HepG2 (cell line): Measurements from ENCODE around the gene TM9SF2. TPM values are rescaled to one million over a fixed set of nuclear protein-coding genes. Genes with fewer than 3 reads are reported as not detected.

Source experiments
- DZIP1 ChIP-seq: sonication (generic); formaldehyde crosslinking; IDR thresholded peaks from 2 replicates; pipeline ENCODE4 v1.5.0; 2020; ENCODE audit warnings: mild to moderate bottlenecking, missing genetic modification reagents
- GABPB1 ChIP-seq: IDR thresholded peaks from 2 replicates; pipeline ENCODE4 v1.6.1; 2016; ENCODE audit warnings: mild to moderate bottlenecking, missing genetic modification reagents, moderate library complexity, missing compliant biosample characterization
- KDM5A ChIP-seq: fragments of 200-600 bp; sonication (generic); IDR thresholded peaks from 2 replicates; pipeline ENCODE4 v1.7.0; 2018; ENCODE audit warnings: antibody characterized with exemption, mild to moderate bottlenecking, low read length, borderline replicate concordance
- KDM5B ChIP-seq: sonication (generic); formaldehyde crosslinking; IDR thresholded peaks from 2 replicates; pipeline ENCODE4 v1.4.0; 2020; ENCODE audit warnings: missing genetic modification reagents, mild to moderate bottlenecking, borderline replicate concordance
- KLF9 ChIP-seq: IDR thresholded peaks from 2 replicates; pipeline ENCODE4 v1.6.1; 2016; ENCODE audit warnings: low read depth
- MTF1 ChIP-seq: sonication (generic); formaldehyde crosslinking; IDR thresholded peaks from 2 replicates; pipeline ENCODE4 v1.5.0; 2020; ENCODE audit warnings: missing genetic modification reagents
- MXD4 ChIP-seq: IDR thresholded peaks from 2 replicates; pipeline ENCODE4 v1.6.1; 2016; ENCODE audit warnings: mild to moderate bottlenecking, missing biosample characterization, missing genetic modification reagents
- MYNN ChIP-seq: sonication (generic); formaldehyde crosslinking; IDR thresholded peaks from 2 replicates; pipeline ENCODE4 v1.4.0; 2020; ENCODE audit warnings: mild to moderate bottlenecking, low read depth, missing genetic modification reagents
- NFATC3 ChIP-seq: sonication (generic); formaldehyde crosslinking; IDR thresholded peaks from 2 replicates; pipeline ENCODE4 v1.5.1; 2020; ENCODE audit warnings: mild to moderate bottlenecking, missing genetic modification reagents
- PCBP1 ChIP-seq: fragments of 200-400 bp; formaldehyde crosslinking; IDR thresholded peaks from 2 replicates; pipeline ENCODE4 v1.6.1; 2017; ENCODE audit warnings: mild to moderate bottlenecking, low read depth, low read length, borderline replicate concordance
- PHF20 ChIP-seq: sonication (generic); formaldehyde crosslinking; IDR thresholded peaks from 2 replicates; pipeline ENCODE4 v1.5.0; 2020; ENCODE audit warnings: mild to moderate bottlenecking, missing genetic modification reagents
- RFX5 ChIP-seq: IDR thresholded peaks from 2 replicates; pipeline ENCODE4 v1.6.1; 2011; ENCODE audit warnings: low read depth, low read length, improper control_type of control experiment
- SP4 ChIP-seq: sonication (generic); formaldehyde crosslinking; IDR thresholded peaks from 2 replicates; pipeline ENCODE4 v1.8.1; 2023; ENCODE audit warnings: mild to moderate bottlenecking, missing genetic modification reagents
- TMF1 ChIP-seq: sonication (generic); formaldehyde crosslinking; IDR thresholded peaks from 2 replicates; pipeline ENCODE4 v1.8.1; 2022; ENCODE audit warnings: low read depth, missing genetic modification reagents
- ZMYM4 ChIP-seq: sonication (generic); formaldehyde crosslinking; IDR thresholded peaks from 2 replicates; pipeline ENCODE4 v1.8.1; 2023; ENCODE audit warnings: mild to moderate bottlenecking, missing genetic modification reagents
- ZNF234 ChIP-seq: sonication (generic); formaldehyde crosslinking; conservative IDR thresholded peaks from 2 replicates; pipeline ENCODE4 v1.5.1; 2020; ENCODE audit warnings: mild to moderate bottlenecking, missing genetic modification reagents
- ZNF326 ChIP-seq: sonication (generic); formaldehyde crosslinking; IDR thresholded peaks from 2 replicates; pipeline ENCODE4 v1.4.0; 2020; ENCODE audit warnings: missing genetic modification reagents, borderline replicate concordance
- ZNF414 ChIP-seq: sonication (generic); formaldehyde crosslinking; IDR thresholded peaks from 2 replicates; pipeline ENCODE4 v1.5.0; 2020; ENCODE audit warnings: missing genetic modification reagents
- ZNF501 ChIP-seq: sonication (generic); formaldehyde crosslinking; IDR thresholded peaks from 2 replicates; pipeline ENCODE4 v1.5.1; 2020; ENCODE audit warnings: mild to moderate bottlenecking, moderate library complexity, missing genetic modification reagents
- ZNF609 ChIP-seq: sonication (generic); formaldehyde crosslinking; IDR thresholded peaks from 2 replicates; pipeline ENCODE4 v1.4.0; 2020; ENCODE audit warnings: mild to moderate bottlenecking, missing genetic modification reagents, borderline replicate concordance
- ZNF772 ChIP-seq: sonication (generic); formaldehyde crosslinking; IDR thresholded peaks from 2 replicates; pipeline ENCODE4 v1.5.0; 2020; ENCODE audit warnings: mild to moderate bottlenecking, missing genetic modification reagents
- polyA plus RNA-seq, 8 experiments: library from polyadenylated mRNA; depleted of rRNA in 3 of 8; stranded (reverse) in 7 of 8; unstranded in 1 of 8; fragments of >200 nt; fragmentation: Illumina TruSeq in 4 of 8; extraction: Trizol in 4 of 8; gene quantifications; 2 replicates each; pipeline versions ENCODE4 v1.2.1 to v1.2.3, GENCODE V29; 2011 to 2016; ENCODE audit warnings: low read depth in 4 of 8, missing spikeins in 1 of 8, mixed read lengths in 1 of 8; ENCODE audit not compliant: insufficient read depth in 1 of 8
- total RNA-seq, 5 experiments: library from RNA; depleted of rRNA; stranded (reverse); fragments of >200 nt; fragmentation: Illumina TruSeq; extraction: Trizol; gene quantifications; 2 replicates each; pipeline ENCODE4 v1.2.3, GENCODE V29; 2016; ENCODE audit warnings: low read depth in 1 of 5

TM9SF2 gene
- total and polyA plus RNA-seq, 2 of the 13 experiments (the other 11 are each of a cell fraction or from before 2014, with no cell fraction given) = 94.1 to 123 TPM

GRCh38 chr13:99498171-99499161, 2.8 kb upstream of the TM9SF2 start (continued):
- TF ChIP-seq ZNF234 = 0 out of 2 replicates have a peak, but pooled peaks have one; percentile 55
- TF ChIP-seq PHF20 (CRISPR knock-in tag) = peak; percentile 77
- TF ChIP-seq RFX5 = peak; percentile 53; the same call in 1 of the 2 replicates
- TF ChIP-seq PCBP1 = no peak
- TF ChIP-seq SP4 (CRISPR knock-in tag) = peak; percentile 88
- TF ChIP-seq ZNF326 (CRISPR knock-in tag) = no peak
- no peak for TF ChIP-seq MTF1
- no peak; the same call in 1 of the 2 replicates for TF ChIP-seq ZNF772 (CRISPR knock-in tag)
- TF ChIP-seq ZNF414 = no peak
- peak; percentile 60; the same call in 1 of the 2 replicates for TF ChIP-seq KLF9 (CRISPR knock-in tag)
- no peak for TF ChIP-seq KDM5B (CRISPR knock-in tag)
- no peak for TF ChIP-seq NFATC3
- peak; percentile 97 for TF ChIP-seq GABPB1 (CRISPR knock-in tag)
- no peak for TF ChIP-seq MYNN (CRISPR knock-in tag)
- TF ChIP-seq KDM5A = peak; percentile 11; the same call in 1 of the 2 replicates
- no peak for TF ChIP-seq DZIP1 (CRISPR knock-in tag)
- peak; percentile 89 for TF ChIP-seq ZNF501 (CRISPR knock-in tag)
- TF ChIP-seq MXD4 (CRISPR knock-in tag) = peak; percentile 34; the same call in 1 of the 2 replicates
- TF ChIP-seq ZMYM4 = peak; percentile 85
- 0 out of 2 replicates have a peak, but pooled peaks have one; percentile 48 for TF ChIP-seq ZNF609 (CRISPR knock-in tag)
- peak; percentile 86; the same call in 1 of the 2 replicates for TF ChIP-seq TMF1 (CRISPR knock-in tag)
